Psoas muscle (tissue), 8 donors: ENCODE data around the gene PLA2G15. TPM values are rescaled to one million over a fixed set of nuclear protein-coding genes. Genes with fewer than 3 reads are reported as not detected.

Experiments used
- ATAC-seq, 4 donors: fragments of 200-7000 bp; cut with Tn5 transposase; one replicate each; pipeline ENCODE4 v1.9.1; 2020; ENCODE audit warnings: moderate library complexity in 3 of 4, mild to moderate bottlenecking in 2 of 4
- DNase-seq, 2 donors: peaks; one replicate each; pipeline ENCODE4 v3.0.0-alpha.2; 2020
- H3K27ac ChIP-seq: fragments of 200-600 bp; one replicate; pipeline ENCODE4 v1.8.0; 2022
- H3K27me3 ChIP-seq, 3 donors: fragments of 200-600 bp in 1 of 3; one replicate each; pipeline versions ENCODE4 v1.6.1 to v1.8.0; 2013 to 2022; ENCODE audit warnings: low read length in 2 of 3, mild to moderate bottlenecking in 2 of 3, moderate library complexity in 1 of 3; ENCODE audit not compliant: insufficient read depth in 3 of 3
- H3K36me3 ChIP-seq, 2 donors: fragments of 200-600 bp in 1 of 2; one replicate each; pipeline versions ENCODE4 v1.6.1 to v1.8.0; 2013 to 2022; ENCODE audit warnings: low read depth in 1 of 2, mild to moderate bottlenecking in 1 of 2, moderate library complexity in 1 of 2; ENCODE audit not compliant: insufficient read depth in 1 of 2
- H3K4me1 ChIP-seq: fragments of 200-600 bp; one replicate; pipeline ENCODE4 v1.8.0; 2022
- H3K4me3 ChIP-seq: fragments of 200-600 bp; one replicate; pipeline ENCODE4 v1.8.0; 2022; ENCODE audit warnings: mild to moderate bottlenecking
- H3K9me3 ChIP-seq: fragments of 200-600 bp; one replicate; pipeline ENCODE4 v1.8.0; 2022
- CTCF ChIP-seq: fragments of 200-600 bp; IDR thresholded peaks from one replicate; pipeline ENCODE4 v1.8.0; 2022; ENCODE audit warnings: antibody characterized with exemption
- WGBS, 3 donors: extraction: QIAGEN DNeasy Blood & Tissue Kit; methylation state at CpG; one replicate each; pipeline versions ENCODE4 v1.1.6 to v1.1.7; 2013; 5-methylcytosine and 5-hydroxymethylcytosine counted together
- intact Hi-C, 2 donors: fragments of 100-400 bp; cut with DNase I; formaldehyde crosslinking; loops; one replicate each; pipeline versions ENCODE4 v1.11.0 to v1.14.2; 2022
- polyA plus RNA-seq, 3 donors: library from polyadenylated mRNA; stranded (reverse); fragments of 200-250 nt; gene quantifications; one replicate each; pipeline ENCODE4 v1.2.3, GENCODE V29; 2013
- total RNA-seq, 4 donors: library from RNA; stranded (reverse); fragmentation: NEBNext Ultra II Directional in 2 of 4; extraction: Animal tissue kit (Norgen Biotek cat#: 25700) in 2 of 4; gene quantifications; one replicate each; pipeline versions ENCODE4 v1.2.1 to v1.2.4, GENCODE V29; 2021 to 2023
- donor health status: healthy with polysubstance abuse.
- donor health status: DM: no; HTN: no; CAD: no; lungs with moderate emphysema.
- donor health status: Bipolar disorder and iron deficiency.
- donor health status: healthy.
- donor health status: DM: yes; HTN: yes; CAD: no.
- donor health status: DM: no; HTN: no; CAD: no.
- donor health status: DM: no; HTN: no; CAD: no.
- donor health status: DM: yes; HTN: yes; CAD: no.

Gene PLA2G15
- total and polyA plus RNA-seq, 7 donors, result 13.0 to 65.0 (median 29.3) TPM

- peaks cover 0 to 24% of the 10 kb centered on the region in 2 donors for H3K36me3 ChIP-seq
- H3K27ac ChIP-seq, result no peak overlapping the region
- peaks cover 9% of the 10 kb centered on the region for H3K4me1 ChIP-seq
- 71 to 73% (median 72%) methylated on average over 8 of the region's 8 CpGs for WGBS, 3 donors
- H3K27me3 ChIP-seq, result no peaks in the 10 kb centered on the region
- H3K9me3 ChIP-seq, result no peaks in the 10 kb centered on the region
- H3K4me3 ChIP-seq, result no peak overlapping the region
- DNase-seq (no peak), ATAC-seq (no peak)
- no peak for TF ChIP-seq CTCF
- intact Hi-C loops, result loop anchor here in 1 of 2 donors (5.0 to 10.0 kb wide), 3 partner anchors 242 to 389 kb away; partner anchors contain the start of genes CENPT, NRN1L, NUTF2 and THAP11
Observed at GRCh38 chr16:68233835-68234187, 11.4 kb upstream of the PLA2G15 start.

DNA sequence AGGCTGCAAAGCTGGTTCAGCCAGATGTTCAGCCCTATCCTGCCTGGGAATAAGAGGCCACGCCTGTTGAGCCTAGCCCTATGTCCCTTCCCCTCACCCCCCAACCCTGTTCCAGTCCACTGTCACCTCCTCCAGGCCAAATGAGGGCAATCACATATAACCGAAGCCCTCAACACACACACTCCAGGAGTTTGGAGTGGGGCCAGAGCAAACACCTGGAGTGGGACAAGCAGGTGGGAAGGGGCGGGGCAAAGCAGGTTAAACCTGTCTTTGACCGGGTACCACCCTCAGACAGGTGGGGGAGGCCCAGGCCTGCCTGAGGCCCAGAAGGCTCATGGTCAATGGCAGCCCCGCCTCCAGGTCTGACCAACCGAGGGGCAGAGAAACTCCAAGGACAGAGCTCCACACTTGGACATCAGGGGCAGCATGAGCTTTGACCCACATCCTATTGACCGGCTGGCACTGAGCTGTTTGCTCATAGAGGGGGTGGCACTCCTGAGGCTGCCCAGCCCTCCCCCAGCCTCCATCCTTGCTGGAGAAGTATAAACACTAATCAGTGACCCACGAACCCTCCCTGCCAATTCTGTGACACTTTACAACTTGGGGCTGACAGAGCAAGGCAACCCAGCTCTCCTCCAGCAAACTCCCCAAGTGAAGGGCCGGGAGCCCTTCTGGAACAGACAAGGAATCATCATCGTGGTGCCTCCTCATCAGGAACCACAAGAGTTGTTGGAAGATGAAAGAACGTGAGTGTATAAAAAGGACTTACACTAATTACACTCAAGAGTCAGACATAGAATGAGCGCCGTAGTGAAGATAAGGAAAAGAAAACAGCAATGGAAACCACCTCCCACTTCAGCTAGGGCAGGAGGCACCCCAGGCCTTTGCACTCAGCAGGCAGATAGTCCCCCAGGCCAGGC is 10.7 kb upstream of the PLA2G15 start:
- H3K4me3 ChIP-seq, result no peak overlapping the region
- H3K36me3 ChIP-seq, result peaks cover 0 to 24% of the 10 kb centered on the region in 2 donors
- 59 to 68% (median 61%) methylated on average over 13 of the region's 13 CpGs for WGBS, 3 donors
- H3K4me1 ChIP-seq, result peaks cover 4% of the 10 kb centered on the region
- peak in 1 of 2 donors; percentile 53 for DNase-seq
- H3K9me3 ChIP-seq, result no peaks in the 10 kb centered on the region
- TF ChIP-seq CTCF, result no peak
- no peak for ATAC-seq
- H3K27ac ChIP-seq, result no peak overlapping the region
- H3K27me3 ChIP-seq, result no peaks in the 10 kb centered on the region
- intact Hi-C loops, result loop anchor here in 1 of 2 donors (5.0 to 10.0 kb wide), 3 partner anchors 242 to 390 kb away; partner anchors contain the start of genes CENPT, NRN1L, NUTF2 and THAP11

DNA sequence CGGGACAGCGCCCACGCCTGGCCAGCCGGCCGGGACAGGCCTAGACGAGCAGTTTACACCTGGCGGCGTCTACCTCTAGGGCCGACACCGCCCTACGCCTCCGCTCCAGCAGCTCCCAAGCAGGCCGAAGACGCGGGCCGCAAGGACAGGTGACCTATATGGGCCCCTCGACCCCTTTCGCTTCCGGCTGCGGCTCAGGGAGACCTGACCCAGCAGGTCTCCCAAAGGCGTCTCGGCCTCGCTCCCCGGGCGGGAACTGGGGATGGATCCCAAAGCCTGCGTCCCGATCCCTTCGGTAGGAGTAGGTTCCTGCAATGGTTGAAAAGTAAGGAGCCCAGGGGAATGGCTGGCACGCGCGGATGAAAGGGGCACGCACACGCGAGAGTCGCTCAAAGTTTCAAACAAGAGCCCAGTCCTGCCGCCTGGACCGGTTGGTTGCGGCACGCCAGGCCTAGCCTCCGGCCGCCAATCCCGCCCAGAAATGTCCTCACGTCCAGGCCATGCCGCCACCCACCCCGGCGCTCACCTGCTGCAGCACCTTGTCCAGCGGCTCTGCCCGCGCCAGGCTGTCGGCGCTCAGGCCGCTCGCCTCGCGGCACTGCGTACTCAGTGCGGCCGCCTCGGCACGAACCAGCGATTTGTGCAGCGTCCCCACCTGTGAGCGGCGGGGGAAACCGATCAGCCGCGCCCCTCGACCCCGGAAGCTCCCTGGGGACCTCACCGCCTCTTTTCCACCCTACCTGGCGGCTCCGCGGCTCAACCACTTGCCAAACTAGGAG is 9.9 kb upstream of the PLA2G15 start:
- Histone ChIP-seq H3K27me3 (no peaks in the 10 kb centered on the region), H3K36me3 (peaks cover 0 to 18% of the 10 kb centered on the region in 2 donors), H3K27ac (peak overlapping the region; percentile 38), H3K4me3 (peak overlapping the region; percentile 71), H3K9me3 (no peaks in the 10 kb centered on the region), H3K4me1 (peaks cover 11% of the 10 kb centered on the region)
- TF ChIP-seq CTCF, result no peak
- DNase-seq (peak; percentile 30 to 58), ATAC-seq (no peak)
- intact Hi-C loops, result loop anchor here in 1 of 2 donors (10.0 kb wide), 2 partner anchors 350 to 390 kb away; partner anchors contain the start of genes CENPT, NRN1L, NUTF2 and THAP11
- WGBS, 3 donors, result 65 to 69% (median 68%) methylated on average over 72 to 73 of the region's 73 CpGs

- DNase-seq (no peak), ATAC-seq (no peak)
- 16 to 24% (median 21%) methylated on average over 18 to 36 of the region's 36 CpGs for WGBS, 3 donors
- Histone ChIP-seq H3K4me1 (peaks cover 11% of the 10 kb centered on the region), H3K27ac (peak within 1 kb of the TSS; percentile 90), H3K27me3 (no peaks in the 10 kb centered on the region), H3K9me3 (no peaks in the 10 kb centered on the region), H3K36me3 (peaks cover 0 to 14% of the 10 kb centered on the region in 2 donors), H3K4me3 (peak within 1 kb of the TSS; percentile 71)
- no peak for TF ChIP-seq CTCF
- intact Hi-C loops, result loop anchor here in 1 of 2 donors (10.0 kb wide), 2 partner anchors 351 to 391 kb away; partner anchors contain the start of genes CENPT, NRN1L, NUTF2 and THAP11
Observed at GRCh38 chr16:68235887-68236136, 9.4 kb upstream of the PLA2G15 start, which contains the start of gene ESRP2. Gene ESRP2, minus strand, starts transcription at chr16:68236127. Its CDS starts 82 bp downstream, at chr16:68236045.
